B cell (primary cell): ENCODE data around the gene LUC7L.
"Not testable (repeated sequence)": the region's sequence is repeated elsewhere in the genome, so short reads cannot be mapped to it uniquely, and the experiment has no call there.

Experiments
- CTCF ChIP-seq: fragments of 200-600 bp; IDR thresholded peaks from one replicate; pipeline ENCODE4 v1.8.0; 2022; ENCODE audit warnings: antibody characterized with exemption, mild to moderate bottlenecking
- EZH2 ChIP-seq: IDR thresholded peaks from 2 replicates; pipeline ENCODE4 v1.6.1; 2012; ENCODE audit warnings: borderline replicate concordance, low read depth, mild to moderate bottlenecking, moderate library complexity, low read length; ENCODE audit not compliant: insufficient read depth, poor library complexity, severe bottlenecking

- TF ChIP-seq CTCF, EZH2: not testable (repeated sequence)
Measured at GRCh38 chr16:173928-174769, 55.1 kb downstream of the LUC7L start.
